HFFc6 (cell line): ENCODE data around the gene ANKRD13D. TPM values are rescaled to one million over a fixed set of nuclear protein-coding genes. Genes with fewer than 3 reads are reported as not detected.

Source experiments
- DNase-seq: peaks from one replicate; pipeline ENCODE4 v3.0.0-alpha.2; 2018
- H3K27ac Mint-ChIP-seq: 2 replicates; pipeline ENCODE4 v1.8.0; 2020; ENCODE audit warnings: mild to moderate bottlenecking, mixed read lengths
- H3K27me3 Mint-ChIP-seq: 2 replicates; pipeline ENCODE4 v1.8.0; 2021; ENCODE audit warnings: mild to moderate bottlenecking, moderate library complexity, mixed read lengths; ENCODE audit not compliant: insufficient read depth
- H3K36me3 Mint-ChIP-seq: 2 replicates; pipeline ENCODE4 v1.8.0; 2021; ENCODE audit warnings: low read depth, mixed read lengths
- H3K4me1 Mint-ChIP-seq: 2 replicates; pipeline ENCODE4 v1.8.0; 2020; ENCODE audit warnings: low read depth, mixed read lengths
- H3K4me3 Mint-ChIP-seq: 2 replicates; pipeline ENCODE4 v1.8.0; 2020; ENCODE audit warnings: mild to moderate bottlenecking, moderate library complexity, mixed read lengths
- H3K9me3 Mint-ChIP-seq: 2 replicates; pipeline ENCODE4 v1.8.0; 2020; ENCODE audit warnings: mild to moderate bottlenecking, mixed read lengths
- total RNA-seq, 6 experiments: library from RNA; stranded (reverse); fragmentation: NEBNext Ultra II Directional; extraction: Animal tissue kit (Norgen Biotek cat#: 25700); gene quantifications; 2 replicates in 1 of 6; 3 replicates in 5 of 6; pipeline ENCODE4 v1.2.3, GENCODE V29; 2021
- TF ChIP-seq, protein P1 (sequence below): fragments of 200-600 bp; sonication (generic); IDR thresholded peaks from 2 replicates; pipeline ENCODE4 v1.5.0; 2021; ENCODE audit warnings: antibody characterized with exemption, mild to moderate bottlenecking

Gene ANKRD13D
- total RNA-seq, 6 experiments from 2014 or later = 24.7 to 34.6 (median 26.4) TPM

DNA sequence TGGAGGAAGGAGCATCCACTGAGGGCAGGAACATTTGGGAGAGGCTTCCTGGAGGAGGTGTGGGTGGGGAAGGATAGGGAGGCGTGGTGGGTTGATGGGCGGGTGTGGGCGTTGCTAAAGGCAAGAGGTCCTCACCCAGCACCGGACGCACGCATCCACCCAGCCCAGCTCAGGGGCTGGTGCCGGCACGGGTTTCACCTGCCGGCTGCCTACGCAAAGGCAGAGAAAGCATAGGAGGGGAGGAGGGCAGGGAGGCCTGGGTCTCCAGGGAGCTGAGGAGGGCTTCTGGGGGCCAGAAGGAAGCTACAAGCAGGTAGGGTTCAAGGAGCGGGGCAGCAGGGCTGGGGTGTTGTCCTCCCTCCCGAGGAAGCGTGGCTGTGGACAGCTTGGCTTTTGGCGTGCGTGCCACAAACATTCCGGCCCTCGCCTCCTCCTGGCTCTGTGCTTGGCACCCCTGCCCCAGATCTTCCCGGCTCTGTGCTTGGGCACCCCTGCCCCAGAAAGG is 22.0 kb downstream of the ANKRD13D start:
- no peak overlapping the region for H3K27ac Mint-ChIP-seq
- no peaks in the 10 kb centered on the region for H3K27me3 Mint-ChIP-seq
- no peaks in the 10 kb centered on the region for H3K4me1 Mint-ChIP-seq
- no peaks in the 10 kb centered on the region for H3K9me3 Mint-ChIP-seq
- H3K36me3 Mint-ChIP-seq = no peaks in the 10 kb centered on the region
- no peak for DNase-seq
- TF ChIP-seq, protein P1, sequence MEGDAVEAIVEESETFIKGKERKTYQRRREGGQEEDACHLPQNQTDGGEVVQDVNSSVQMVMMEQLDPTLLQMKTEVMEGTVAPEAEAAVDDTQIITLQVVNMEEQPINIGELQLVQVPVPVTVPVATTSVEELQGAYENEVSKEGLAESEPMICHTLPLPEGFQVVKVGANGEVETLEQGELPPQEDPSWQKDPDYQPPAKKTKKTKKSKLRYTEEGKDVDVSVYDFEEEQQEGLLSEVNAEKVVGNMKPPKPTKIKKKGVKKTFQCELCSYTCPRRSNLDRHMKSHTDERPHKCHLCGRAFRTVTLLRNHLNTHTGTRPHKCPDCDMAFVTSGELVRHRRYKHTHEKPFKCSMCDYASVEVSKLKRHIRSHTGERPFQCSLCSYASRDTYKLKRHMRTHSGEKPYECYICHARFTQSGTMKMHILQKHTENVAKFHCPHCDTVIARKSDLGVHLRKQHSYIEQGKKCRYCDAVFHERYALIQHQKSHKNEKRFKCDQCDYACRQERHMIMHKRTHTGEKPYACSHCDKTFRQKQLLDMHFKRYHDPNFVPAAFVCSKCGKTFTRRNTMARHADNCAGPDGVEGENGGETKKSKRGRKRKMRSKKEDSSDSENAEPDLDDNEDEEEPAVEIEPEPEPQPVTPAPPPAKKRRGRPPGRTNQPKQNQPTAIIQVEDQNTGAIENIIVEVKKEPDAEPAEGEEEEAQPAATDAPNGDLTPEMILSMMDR = no peak
- H3K4me3 Mint-ChIP-seq = no peak overlapping the region

DNA sequence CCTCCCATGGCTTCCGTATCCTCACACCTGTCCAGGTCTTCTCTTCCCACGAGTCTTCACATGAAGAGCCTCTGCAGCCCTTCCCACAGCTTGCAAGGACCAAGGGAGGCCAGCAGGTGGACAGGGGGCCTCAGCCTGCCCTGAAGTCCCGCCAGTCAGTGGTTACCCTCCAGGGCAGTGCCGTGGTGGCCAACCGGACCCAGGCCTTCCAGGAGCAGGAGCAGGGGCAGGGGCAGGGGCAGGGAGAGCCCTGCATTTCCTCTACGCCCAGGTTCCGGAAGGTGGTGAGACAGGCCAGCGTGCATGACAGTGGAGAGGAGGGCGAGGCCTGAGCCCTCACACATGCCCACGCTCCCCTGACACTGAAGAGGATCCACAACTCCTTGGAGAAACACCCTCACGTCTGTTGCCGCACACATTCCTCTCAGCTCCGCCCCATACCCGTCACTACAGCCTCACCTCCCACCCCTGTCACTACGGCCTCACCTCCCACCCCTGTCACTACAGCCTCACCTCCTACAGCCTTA is 22.5 kb downstream of the ANKRD13D start:
- TF ChIP-seq, protein P1 = no peak
- H3K9me3 Mint-ChIP-seq = no peaks in the 10 kb centered on the region
- no peaks in the 10 kb centered on the region for H3K27me3 Mint-ChIP-seq
- H3K4me1 Mint-ChIP-seq = no peaks in the 10 kb centered on the region
- H3K4me3 Mint-ChIP-seq = no peak overlapping the region
- no peak for DNase-seq
- H3K27ac Mint-ChIP-seq = no peak overlapping the region
- no peaks in the 10 kb centered on the region for H3K36me3 Mint-ChIP-seq

DNA sequence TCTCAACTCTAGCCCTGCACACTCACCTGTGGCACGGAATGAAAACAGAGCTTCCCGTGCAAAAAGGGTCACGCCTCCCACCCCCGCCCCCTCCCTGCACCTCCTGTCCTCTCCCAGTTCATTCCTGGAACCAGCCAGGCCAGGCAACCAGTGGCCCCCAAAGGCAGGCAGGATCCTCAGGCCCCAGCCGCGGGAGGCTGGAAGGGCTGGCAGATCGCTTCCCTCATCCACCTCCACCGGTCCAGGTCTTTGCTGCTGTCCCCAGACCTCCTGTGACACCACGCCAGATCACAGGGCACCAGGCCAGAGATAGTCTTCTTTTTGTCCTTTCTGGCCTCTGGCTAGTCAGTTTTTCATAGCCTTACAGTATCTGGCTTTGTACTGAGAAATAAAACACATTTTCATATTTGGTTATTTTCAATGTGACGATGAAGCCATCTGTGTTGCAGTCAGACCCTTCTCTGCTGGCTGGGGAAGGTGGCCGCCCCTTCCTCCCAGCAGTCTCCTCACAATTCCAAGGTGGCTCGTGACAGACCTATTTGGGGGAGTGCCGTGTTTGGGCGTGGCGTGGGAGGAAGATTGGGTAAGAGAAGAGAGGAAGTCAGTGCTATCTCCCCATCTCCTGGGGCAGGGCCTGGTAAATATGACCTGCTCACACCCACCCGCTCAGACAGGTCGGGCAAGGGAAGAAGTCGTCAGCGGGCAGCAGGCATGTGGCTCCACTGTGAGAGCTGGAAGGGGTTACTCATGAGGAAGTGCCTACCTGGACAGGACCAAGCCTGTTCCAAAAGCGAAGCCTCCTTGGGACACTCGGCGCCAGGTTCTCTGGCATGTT is 23.3 kb downstream of the ANKRD13D start:
- no peaks in the 10 kb centered on the region for H3K27me3 Mint-ChIP-seq
- DNase-seq = no peak
- H3K36me3 Mint-ChIP-seq = no peaks in the 10 kb centered on the region
- no peak overlapping the region for H3K4me3 Mint-ChIP-seq
- no peak overlapping the region for H3K27ac Mint-ChIP-seq
- TF ChIP-seq, protein P1 = no peak
- no peaks in the 10 kb centered on the region for H3K9me3 Mint-ChIP-seq
- H3K4me1 Mint-ChIP-seq = no peaks in the 10 kb centered on the region

DNA sequence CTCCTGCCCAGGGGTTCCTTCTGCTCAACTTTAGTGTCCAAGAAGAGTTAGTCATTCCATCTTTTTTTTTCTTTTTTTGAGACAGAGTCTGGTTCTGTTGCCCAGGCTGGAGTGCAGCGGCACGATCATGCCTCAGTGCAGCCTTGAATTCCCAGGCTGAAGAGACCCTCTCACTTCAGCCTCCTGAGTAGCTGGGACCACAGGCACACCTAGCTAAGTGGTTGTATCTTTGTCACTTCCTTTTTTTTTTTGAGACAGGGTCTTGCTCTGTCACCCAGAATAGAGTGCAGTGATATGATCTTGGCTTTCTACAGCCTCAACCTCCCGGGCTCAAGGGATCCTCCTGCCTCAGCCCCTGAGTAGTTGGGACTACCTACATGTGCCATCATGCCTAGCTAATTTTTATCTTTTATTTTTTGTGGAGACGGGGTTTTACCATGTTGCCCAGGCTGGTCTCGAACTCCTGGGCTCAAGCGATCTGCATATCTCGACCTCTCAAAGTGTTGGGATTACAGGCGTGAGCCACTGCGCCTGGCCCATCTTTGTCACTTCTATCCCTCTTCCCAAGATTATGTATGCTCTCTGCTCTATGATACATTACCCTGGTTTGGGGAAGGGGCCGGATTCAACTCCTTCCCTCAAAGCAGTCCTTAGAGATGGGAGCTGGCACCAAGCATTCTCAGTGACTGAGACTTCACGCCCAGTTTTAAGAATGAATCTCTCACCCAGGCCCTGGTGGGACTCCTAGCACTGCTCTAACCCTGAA is 24.2 kb downstream of the ANKRD13D start:
- H3K27ac Mint-ChIP-seq = no peak overlapping the region
- H3K4me3 Mint-ChIP-seq = no peak overlapping the region
- no peak for DNase-seq
- peaks cover 1% of the 10 kb centered on the region for H3K4me1 Mint-ChIP-seq
- no peaks in the 10 kb centered on the region for H3K9me3 Mint-ChIP-seq
- TF ChIP-seq, protein P1 = no peak
- H3K36me3 Mint-ChIP-seq = no peaks in the 10 kb centered on the region
- H3K27me3 Mint-ChIP-seq = no peaks in the 10 kb centered on the region

DNA sequence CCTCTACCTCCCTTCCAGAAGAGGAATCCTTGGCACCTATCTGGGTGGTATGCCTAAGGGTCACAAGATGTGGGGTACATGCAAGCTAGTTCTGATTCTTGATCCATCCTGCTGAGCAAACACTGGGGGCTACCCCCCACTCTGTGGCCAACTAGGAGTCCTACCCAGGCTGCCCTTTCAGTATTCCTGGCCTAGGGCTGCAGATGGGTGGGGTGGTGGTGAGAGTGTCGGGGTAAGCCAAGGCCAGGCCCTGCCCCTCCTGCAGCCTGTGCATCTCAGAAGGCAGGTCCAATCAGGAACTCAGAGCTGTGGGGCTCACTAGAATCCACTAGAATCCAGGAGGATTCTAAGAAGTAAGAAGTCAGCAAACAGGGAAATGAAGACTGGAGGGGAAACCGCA is 25.1 kb downstream of the ANKRD13D start:
- Mint-ChIP-seq H3K9me3 (no peaks in the 10 kb centered on the region), H3K27ac (no peak overlapping the region)

More for the DNA sequence above, 25.1 kb downstream of the ANKRD13D start:
- H3K27me3 Mint-ChIP-seq = no peaks in the 10 kb centered on the region
- peaks cover 7% of the 10 kb centered on the region for H3K4me1 Mint-ChIP-seq
- H3K4me3 Mint-ChIP-seq = no peak overlapping the region
- DNase-seq = no peak
- TF ChIP-seq, protein P1 = no peak
- no peaks in the 10 kb centered on the region for H3K36me3 Mint-ChIP-seq
